ENCODE measurements around the gene AGTPBP1.
"Not testable (repeated sequence)": the region's sequence is repeated elsewhere in the genome, so short reads cannot be mapped to it uniquely, and the experiment has no call there.

AGTPBP1 gene

GRCh38 chr9:85630676-85631075 lies 111.1 kb downstream of the AGTPBP1 start:
- no peak for DNase-seq

- no peak for DNase-seq
These were observed 124.5 kb downstream of the AGTPBP1 start for GRCh38 chr9:85617141-85617670.

GRCh38 chr9:85615792-85616191 lies 126.0 kb downstream of the AGTPBP1 start:
- DNase-seq = no peak

DNA sequence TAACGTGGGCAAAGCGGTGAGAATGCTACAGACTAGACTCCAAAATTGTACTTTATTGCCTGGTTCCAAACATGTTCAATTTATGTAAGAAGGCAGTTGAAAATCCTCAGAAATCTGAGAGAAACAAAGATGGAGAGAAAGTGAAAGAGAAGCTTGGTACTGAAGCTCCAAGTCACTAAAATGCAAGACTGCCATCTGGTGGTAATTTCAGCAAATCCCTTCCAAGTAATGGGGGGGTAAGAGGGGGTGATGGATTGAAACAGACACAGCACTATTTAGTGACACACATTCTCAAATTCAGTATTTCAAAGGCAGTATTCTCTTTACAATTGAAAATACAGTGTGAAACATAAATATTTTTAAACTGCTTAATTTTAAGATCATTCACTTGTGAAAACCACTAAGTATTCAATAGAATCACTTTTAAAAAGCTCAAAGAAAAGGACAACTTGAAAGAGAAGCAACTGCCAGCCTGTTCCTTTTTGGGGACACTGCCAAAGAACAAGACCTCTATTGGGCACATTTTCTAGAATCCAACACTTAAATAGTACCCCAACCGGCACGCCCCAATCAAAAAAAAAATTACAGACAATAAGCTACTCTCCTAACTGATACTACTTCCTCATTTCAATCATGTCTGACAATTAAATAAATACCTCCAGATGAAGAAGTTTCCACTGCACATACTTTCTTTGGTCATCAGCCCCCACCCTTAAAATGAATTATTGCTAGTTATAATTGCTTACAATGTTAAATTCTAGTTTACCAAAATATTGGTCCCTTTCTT lies 131.5 kb downstream of the AGTPBP1 start:
- no peak for DNase-seq

DNA sequence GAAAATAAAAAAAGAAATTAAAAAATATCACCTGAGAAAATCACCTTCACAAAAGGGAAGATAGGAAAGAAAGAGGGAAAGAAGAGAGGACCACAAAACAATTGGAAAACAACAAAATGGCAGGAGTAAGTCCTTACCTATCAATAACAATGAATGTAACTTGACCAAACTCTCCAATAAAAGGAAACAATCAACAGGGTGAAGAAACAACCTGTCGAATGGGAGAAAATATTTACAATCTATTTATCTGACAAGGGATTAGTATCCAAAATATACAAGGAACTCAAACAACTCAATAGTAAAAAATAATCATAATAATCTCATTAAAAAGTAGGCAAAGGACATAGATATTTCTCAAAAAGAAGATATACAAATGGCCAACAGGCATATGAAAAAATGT lies 135.8 kb downstream of the AGTPBP1 start:
- no peak for DNase-seq

GRCh38 chr9:85603936-85604335 lies 137.8 kb downstream of the AGTPBP1 start:
- DNase-seq = no peak

- DNase-seq = no peak
These were observed 139.0 kb downstream of the AGTPBP1 start for GRCh38 chr9:85602742-85603141.

GRCh38 chr9:85600675-85601263 lies 141.0 kb downstream of the AGTPBP1 start:
- no peak for DNase-seq

- DNase-seq = no peak
These were observed 142.1 kb downstream of the AGTPBP1 start for GRCh38 chr9:85599540-85600105.

GRCh38 chr9:85594316-85594715 lies 147.4 kb downstream of the AGTPBP1 start:
- DNase-seq = no peak

DNA sequence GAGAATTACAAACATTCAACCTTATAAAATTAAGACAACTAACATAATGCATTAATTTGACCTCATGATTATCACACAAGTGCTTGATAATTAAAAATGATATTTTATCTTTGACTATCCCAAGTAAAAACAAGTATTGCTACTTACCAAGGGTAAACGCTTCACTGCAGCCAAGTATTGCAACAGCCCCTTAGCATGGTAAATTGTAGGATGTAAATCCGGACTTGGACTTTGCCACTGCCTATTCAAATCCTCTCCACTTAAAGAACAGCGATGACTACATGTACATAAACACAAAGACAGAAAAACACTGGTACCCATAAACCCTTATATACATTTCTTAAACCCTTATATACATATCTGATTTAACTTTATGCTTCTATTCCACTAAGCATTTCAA lies 155.1 kb downstream of the AGTPBP1 start:
- no peak for DNase-seq

DNA sequence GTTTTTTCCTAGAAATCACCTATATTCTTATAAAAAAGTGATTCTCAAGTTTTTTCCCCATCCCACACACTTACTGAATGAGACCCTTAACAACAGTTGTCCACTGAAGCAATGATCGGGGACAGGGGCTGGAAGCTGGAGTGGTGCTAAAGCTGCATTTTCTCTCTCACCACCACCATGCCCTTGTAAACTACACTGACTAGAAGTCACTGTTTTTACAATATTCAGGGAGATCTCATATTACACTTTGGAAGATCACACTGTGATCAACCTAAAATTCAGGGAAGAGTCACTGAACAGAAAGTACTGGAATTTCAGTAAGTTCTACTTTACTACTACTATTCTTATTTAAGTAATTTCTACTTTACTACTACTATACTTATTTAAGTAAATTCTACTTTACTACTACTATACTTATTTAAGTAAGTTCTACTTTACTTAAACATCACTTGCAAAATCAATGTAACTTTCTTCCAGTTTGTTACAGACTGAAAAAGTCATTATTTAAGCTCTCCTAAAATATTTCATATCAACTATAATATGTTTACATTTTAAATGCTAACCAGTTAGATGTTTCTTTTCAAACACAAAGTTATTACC lies 164.3 kb downstream of the AGTPBP1 start:
- no peak for DNase-seq

DNA sequence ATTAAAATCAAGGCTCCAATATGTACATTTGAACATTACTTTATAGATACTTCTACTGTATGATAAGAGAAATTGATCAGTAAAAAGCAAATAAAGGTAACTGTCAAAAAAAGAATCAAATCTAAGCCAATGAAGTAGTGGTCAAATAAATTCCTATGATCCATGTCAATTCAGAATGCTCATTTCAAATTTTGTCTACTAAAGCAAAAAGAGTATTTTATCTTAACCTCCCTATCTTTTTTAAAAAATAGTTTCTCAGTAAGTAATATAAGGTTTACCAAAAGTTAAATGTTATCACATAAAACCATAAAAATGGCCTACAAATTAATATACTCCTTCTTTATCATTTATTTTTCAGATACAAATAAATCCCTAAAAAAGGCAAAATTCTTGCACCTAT lies 165.9 kb downstream of the AGTPBP1 start:
- no peak for DNase-seq

GRCh38 chr9:85573546-85573945 lies 168.2 kb downstream of the AGTPBP1 start:
- not testable (repeated sequence) for DNase-seq

- DNase-seq = not testable (repeated sequence)
These were observed 168.8 kb downstream of the AGTPBP1 start for GRCh38 chr9:85572917-85573316.

GRCh38 chr9:85569988-85570387 lies 171.8 kb downstream of the AGTPBP1 start:
- DNase-seq = no peak

DNA sequence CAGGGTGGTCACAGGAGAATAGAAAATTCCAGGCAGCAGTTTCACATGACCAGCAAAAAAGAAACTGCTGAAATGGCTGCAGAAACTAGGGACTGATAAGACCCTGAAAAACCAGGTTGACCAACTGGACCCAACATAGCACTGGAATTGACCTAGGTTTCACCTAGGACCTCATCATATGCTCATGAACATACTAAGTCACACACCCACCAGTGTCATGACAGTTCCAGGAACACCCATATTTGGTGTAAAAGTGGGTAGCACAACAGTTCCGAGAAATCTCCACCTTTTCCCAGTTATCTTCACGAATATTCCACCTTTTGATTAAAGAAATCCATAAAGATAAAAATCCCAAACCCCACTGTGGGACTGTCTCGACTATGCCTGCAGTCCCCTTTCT lies 182.2 kb downstream of the AGTPBP1 start:
- DNase-seq = no peak

DNA sequence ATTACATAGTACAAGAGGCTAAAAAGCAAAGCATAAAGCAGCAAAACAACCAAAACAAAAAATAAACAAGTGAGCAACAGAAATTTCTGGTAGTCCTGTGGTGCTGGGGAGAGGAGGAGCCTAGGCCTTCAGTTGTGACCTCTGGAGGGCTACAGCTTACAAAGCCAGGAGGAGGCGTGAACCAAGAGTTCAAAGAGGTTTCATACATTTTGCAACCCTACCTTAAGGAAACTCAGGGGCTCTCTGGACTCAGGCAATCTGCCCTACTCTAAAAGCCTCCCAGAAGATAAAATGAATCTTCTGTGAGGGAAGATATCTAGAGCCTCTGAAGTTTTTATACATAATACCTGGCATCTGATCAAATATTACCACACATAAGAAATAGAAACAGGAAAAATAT lies 187.4 kb downstream of the AGTPBP1 start:
- DNase-seq = no peak

DNA sequence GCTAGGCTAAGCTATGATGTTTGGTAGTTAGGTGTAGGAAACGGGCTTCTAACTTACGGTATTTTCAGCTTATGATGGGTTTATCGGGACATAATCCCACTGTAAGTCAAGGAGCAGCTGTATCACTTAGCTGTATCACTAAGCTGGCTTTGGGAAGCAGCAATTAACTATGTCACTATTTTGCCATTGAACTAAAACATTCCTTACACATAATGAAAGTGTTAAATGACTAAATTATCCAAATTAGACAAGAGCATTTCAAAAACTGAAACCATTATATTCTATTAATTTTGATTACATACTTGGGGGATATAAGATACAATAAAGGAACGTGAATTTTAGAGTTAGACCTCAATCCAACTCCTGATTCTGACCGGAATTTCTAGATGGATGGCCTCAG lies 188.3 kb downstream of the AGTPBP1 start:
- no peak for DNase-seq

- DNase-seq = no peak
These were observed 194.2 kb downstream of the AGTPBP1 start for GRCh38 chr9:85547599-85547998.

DNA sequence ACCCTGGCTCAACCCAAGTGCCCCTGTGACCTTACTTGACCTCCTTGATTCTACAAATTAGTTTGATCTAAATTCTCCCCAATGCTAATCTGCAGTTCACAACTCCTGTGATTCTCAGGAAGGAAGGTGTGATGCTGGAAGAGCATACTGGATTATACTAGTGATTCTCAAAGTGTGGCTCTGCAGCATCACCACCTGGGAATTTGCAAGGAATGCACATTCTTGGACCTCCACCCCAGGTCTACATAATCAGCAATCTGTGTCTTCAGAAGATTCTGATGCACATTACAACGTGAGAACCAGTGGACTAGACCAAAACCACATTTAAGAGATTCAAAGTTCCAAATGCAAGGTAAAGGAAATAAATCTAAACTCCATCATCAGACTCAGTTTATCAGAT lies 198.6 kb downstream of the AGTPBP1 start:
- DNase-seq = no peak

GRCh38 chr9:85541876-85542275 lies 199.9 kb downstream of the AGTPBP1 start:
- DNase-seq = no peak

GRCh38 chr9:85536514-85536913 lies 205.2 kb downstream of the AGTPBP1 start:
- DNase-seq = no peak

DNA sequence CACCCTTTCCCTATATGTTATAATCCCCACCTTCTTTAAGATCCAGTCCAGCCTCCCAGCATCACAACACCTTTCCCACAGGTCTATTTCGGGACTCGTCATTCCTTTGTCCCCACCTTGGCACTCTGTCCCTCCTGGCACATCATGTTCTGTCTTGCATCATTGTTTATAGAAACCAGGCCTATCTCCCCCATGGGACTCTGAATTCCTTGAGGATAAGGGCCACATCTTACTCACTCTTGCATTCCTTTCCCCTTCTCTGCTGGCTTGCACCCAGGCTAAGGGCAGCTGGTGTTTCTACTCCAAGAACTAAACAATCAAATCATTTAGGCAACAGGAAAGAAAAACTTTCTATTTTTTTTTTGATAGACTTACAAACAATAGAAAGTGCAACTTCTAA lies 205.7 kb downstream of the AGTPBP1 start:
- DNase-seq = no peak
